ENCODE results near the gene RSBN1L.

DNA sequence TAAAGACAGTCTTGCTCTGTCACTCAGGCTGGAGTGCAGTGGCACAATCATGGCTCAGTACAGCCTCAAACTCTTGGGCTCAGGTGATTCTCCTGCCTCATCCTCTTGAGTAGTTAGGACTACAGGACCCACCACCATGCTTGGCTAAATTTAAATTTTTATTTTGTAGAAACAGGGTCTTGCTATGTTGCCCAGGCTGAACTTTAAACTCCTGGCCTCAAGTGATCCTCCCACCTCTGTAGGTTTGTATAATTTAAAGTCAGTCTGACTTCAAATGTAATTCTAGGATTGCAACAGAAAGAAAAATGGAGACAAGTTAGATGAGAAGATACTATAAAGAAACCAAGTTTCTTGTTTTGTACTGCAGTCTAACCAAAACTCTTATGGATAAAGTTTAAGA is 90.5 kb downstream of the RSBN1L start:
- TF ChIP-seq EZH2 (IDR thresholded peaks at IDR 0.05), result no peak
- TF ChIP-seq FOXP2 (optimal IDR thresholded peaks at IDR 0.05; ENCODE audit: control extremely low read depth, extremely low read length, insufficient read depth), result no peak

Data from SK-N-MC (cell line).